Measurements from ENCODE around the gene HOXA11. TPM values are rescaled to one million over a fixed set of nuclear protein-coding genes. Genes with fewer than 3 reads are reported as not detected.
A peak's percentile ranks its signal among the peaks of the same experiment; 100 is the strongest.

Gene HOXA11
- total and polyA plus RNA-seq, 11 donors, result not detected

DNA sequence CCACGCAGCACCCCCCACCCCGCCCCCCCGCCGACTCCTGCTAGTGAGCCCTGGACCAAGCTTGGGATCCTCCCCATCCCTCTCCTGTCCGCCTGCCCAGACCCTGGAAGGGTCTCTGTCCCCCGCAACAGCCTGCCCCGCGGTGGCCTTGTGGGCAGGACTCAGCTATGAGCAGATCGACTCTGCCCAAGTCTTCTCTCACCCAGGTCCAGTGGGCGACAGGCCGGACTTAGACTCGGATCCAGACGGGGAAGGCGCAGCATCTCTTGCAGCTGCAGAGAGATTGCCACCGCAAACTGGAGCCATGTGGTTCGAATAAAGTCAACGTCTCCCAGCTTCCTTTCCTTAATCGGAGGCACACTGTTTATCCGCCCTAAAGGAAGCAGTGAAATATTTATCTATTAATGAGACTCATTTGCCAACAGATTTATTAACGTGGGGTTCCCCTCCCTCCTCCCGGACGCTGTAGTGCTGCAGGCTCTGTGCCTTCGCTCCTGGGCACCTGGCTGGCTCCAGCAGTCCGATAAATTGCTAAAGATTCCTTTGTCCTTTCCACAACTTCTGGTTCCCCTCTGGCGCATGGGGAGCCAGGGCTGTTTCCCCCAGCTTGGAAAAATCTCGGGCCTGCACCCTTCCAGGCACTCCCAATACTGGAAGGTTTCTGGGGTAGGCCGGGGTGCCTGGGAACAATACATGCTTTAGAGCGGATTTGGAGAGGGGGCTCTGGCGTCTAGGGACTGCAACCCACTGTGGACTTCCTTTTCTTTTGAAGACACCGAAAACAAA lies 27.9 kb downstream of the HOXA11 start:
- peak in 2 of 5 donors; percentile 20 to 27 for DNase-seq
- WGBS, 4 donors, result 7 to 10% (median 8%) methylated on average over 18 to 30 of the region's 30 CpGs
- intact Hi-C loops (cut with DNase I), result loop anchor here in 5 of 10 donors (10.0 kb wide), 3 partner anchors 1072 to 1292 kb away; no protein-coding TSS in a partner anchor
- ATAC-seq, result no peak
- Histone ChIP-seq H3K4me3 (no peak overlapping the region), H3K36me3 (no peaks in the 10 kb centered on the region), H3K9me3 (no peaks in the 10 kb centered on the region), H3K27me3 (peaks cover 88 to 100% (median 98%) of the 10 kb centered on the region in 9 donors), H3K27ac (peak overlapping the region in 1 of 12 donors; percentile 79), H3K4me1 (peaks cover 3 to 63% (median 23%) of the 10 kb centered on the region in 12 donors)
- TF ChIP-seq, protein P1, sequence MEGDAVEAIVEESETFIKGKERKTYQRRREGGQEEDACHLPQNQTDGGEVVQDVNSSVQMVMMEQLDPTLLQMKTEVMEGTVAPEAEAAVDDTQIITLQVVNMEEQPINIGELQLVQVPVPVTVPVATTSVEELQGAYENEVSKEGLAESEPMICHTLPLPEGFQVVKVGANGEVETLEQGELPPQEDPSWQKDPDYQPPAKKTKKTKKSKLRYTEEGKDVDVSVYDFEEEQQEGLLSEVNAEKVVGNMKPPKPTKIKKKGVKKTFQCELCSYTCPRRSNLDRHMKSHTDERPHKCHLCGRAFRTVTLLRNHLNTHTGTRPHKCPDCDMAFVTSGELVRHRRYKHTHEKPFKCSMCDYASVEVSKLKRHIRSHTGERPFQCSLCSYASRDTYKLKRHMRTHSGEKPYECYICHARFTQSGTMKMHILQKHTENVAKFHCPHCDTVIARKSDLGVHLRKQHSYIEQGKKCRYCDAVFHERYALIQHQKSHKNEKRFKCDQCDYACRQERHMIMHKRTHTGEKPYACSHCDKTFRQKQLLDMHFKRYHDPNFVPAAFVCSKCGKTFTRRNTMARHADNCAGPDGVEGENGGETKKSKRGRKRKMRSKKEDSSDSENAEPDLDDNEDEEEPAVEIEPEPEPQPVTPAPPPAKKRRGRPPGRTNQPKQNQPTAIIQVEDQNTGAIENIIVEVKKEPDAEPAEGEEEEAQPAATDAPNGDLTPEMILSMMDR (IDR thresholded peaks at IDR 0.05), result no peak
- no peak for TF ChIP-seq POLR2A (IDR thresholded peaks at IDR 0.05)

DNA sequence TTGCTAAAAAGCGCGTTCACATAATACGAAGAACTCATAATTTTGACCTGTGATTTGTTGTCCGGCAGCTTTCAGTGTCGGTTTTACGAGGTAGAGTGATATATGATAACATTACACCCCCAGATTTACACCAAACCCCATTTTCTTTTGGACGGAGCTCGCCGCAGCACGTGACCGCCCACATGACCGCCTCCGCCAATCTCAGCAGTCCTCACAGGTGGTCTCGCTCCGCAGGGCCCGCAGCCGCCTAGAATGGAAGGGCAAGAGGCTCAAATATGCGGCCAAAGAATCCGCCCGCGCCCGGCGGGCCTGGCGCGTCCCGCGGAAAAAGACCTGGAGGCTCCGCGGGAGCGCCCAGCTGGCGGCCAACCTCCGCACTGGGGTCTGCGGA lies 28.5 kb downstream of the HOXA11 start, which contains the start of gene HOXA7:
HOXA7 (minus strand) TSS at position 168 of the 391 bp plus-strand sequence; CDS start at position 38, 130 bp downstream.
- 1 to 3% (median 3%) methylated on average over 26 to 33 of the region's 33 CpGs for WGBS, 4 donors
- intact Hi-C loops (cut with DNase I), result loop anchor here in 5 of 10 donors (10.0 kb wide), 3 partner anchors 1072 to 1292 kb away; no protein-coding TSS in a partner anchor
- Histone ChIP-seq H3K27ac (peak within 1 kb of the TSS in 1 of 12 donors; percentile 79), H3K36me3 (no peaks in the 10 kb centered on the region), H3K9me3 (no peaks in the 10 kb centered on the region), H3K4me3 (peak within 1 kb of the TSS in 8 of 12 donors; percentile 9 to 40 (median 18)), H3K27me3 (peaks cover 88 to 100% (median 98%) of the 10 kb centered on the region in 9 donors), H3K4me1 (peaks cover 3 to 63% (median 22%) of the 10 kb centered on the region in 12 donors)
- ATAC-seq (no peak), DNase-seq (peak in 1 of 5 donors; percentile 39)
- TF ChIP-seq, protein P1 (IDR thresholded peaks at IDR 0.05), result no peak
- TF ChIP-seq POLR2A (IDR thresholded peaks at IDR 0.05), result no peak

DNA sequence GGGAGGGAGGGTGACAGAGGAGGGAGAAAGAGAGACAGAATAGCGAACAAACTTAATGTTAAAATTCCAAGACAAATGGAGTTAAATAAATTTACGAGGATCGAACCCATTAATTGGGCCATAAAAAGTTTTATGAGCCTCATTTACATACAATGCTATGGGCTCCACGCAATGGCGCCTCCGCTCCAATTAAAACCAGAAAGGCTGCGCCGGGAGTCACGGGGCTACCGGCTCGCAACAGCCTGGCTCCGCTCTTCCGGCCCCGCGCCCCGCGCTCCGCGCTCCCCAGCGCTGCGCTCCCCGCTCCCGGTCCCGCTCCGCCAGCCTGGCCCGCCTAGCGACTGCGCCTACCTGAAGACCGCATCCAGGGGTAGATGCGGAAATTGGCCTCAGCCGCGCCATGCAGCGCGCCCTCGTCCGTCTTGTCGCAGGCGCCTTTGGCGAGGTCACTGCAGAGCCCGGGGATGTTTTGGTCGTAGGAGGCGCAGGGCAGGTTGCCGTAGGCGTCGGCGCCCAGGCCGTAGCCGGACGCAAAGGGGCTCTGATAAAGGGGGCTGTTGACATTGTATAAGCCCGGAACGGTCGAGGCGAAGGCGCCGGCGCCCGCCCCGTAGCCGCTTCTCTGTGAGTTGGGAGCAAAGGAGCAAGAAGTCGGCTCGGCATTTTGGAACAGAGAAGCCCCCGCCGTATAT lies 29.1 kb downstream of the HOXA11 start:
- no peak for TF ChIP-seq POLR2A (IDR thresholded peaks at IDR 0.05)
- TF ChIP-seq, protein P1 (IDR thresholded peaks at IDR 0.05), result no peak
- Histone ChIP-seq H3K36me3 (no peaks in the 10 kb centered on the region), H3K4me3 (peak overlapping the region in 8 of 12 donors; percentile 9 to 40 (median 18)), H3K9me3 (no peaks in the 10 kb centered on the region), H3K27ac (peak overlapping the region in 1 of 12 donors; percentile 79), H3K27me3 (peaks cover 93 to 100% (median 98%) of the 10 kb centered on the region in 9 donors), H3K4me1 (peaks cover 3 to 63% (median 21%) of the 10 kb centered on the region in 12 donors)
- intact Hi-C loops (cut with DNase I), result loop anchor here in 5 of 10 donors (10.0 kb wide), 3 partner anchors 1071 to 1291 kb away; no protein-coding TSS in a partner anchor
- ATAC-seq, result no peak
- peak in 2 of 5 donors; percentile 24 to 56 for DNase-seq
- WGBS, 4 donors, result 2 to 6% (median 5%) methylated on average over 50 to 63 of the region's 63 CpGs

All from heart left ventricle (tissue), 16 donors.